Measurements from ENCODE around the gene SLC6A8.

Gene SLC6A8

DNA sequence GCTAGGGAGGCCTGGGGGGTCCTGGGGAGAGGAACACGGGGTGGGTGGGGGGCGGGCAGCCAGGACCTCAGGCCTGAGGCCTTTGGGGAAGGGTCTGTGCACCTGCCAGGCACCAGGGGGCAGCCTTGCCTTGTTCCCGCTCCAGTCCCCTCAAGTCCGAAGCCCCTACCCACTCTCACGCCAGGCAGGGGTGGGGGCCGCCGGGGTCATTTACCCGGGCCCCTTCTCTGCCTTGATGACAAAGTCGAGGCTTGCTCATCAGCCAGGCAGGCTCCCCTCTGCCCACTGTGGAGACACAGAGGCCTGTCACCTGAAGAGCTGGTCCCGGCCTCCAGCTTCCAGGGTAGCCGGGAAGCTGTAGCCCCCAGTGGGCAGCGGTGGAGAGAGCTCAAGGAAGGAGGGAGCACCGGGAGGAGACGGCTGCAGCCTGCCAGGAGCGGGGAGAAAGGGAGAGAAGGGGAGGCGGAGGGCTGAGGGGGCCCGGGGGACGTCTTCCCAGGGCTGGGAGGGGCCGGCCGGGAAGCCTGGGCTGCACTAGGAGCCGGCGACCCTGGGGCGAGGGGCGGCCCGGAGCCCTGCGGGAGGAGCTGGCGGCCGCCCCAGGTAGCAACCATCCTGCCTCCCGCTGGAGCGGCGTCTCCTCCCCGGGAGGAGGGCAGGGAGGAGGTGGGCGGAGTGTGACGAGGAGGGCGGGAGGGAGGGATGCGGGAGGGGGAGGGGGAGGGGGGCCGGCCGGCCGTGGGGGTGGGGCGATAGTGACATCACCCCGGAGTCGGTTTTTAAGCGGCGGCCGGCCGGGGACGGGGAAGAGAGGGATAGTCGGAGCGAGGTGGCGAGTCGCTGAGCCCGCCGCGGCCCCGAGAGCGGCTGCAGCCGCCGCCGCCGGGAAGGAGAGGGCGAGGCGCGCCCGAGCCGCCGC is at the start of gene SLC6A8:
Gene SLC6A8, plus strand, starts transcription at position 806 of the 919 bp plus-strand sequence. CDS start 649 bp downstream, outside the sequence.
- DNase-seq (ENCODE audit: low spot score) = peak; percentile 67

DNA sequence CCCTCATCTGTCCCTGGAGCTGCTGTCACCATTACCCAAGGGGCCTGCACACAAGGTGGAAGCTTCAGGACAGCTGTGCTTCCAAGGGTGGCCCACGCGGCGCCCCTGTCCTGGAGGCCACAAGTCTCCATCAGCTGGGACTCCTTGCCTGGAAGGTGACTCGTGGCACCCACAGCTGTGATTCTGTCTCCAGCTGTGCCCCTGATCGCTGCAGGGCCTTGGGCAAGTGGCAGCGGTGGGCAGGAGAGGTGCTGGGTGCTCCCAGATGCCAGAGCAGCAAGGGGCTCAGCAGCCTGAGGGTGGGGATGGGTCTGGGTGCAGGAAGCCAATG is 49.7 kb upstream of the SLC6A8 start:
- DNase-seq (ENCODE audit: low spot score) = no peak

DNA sequence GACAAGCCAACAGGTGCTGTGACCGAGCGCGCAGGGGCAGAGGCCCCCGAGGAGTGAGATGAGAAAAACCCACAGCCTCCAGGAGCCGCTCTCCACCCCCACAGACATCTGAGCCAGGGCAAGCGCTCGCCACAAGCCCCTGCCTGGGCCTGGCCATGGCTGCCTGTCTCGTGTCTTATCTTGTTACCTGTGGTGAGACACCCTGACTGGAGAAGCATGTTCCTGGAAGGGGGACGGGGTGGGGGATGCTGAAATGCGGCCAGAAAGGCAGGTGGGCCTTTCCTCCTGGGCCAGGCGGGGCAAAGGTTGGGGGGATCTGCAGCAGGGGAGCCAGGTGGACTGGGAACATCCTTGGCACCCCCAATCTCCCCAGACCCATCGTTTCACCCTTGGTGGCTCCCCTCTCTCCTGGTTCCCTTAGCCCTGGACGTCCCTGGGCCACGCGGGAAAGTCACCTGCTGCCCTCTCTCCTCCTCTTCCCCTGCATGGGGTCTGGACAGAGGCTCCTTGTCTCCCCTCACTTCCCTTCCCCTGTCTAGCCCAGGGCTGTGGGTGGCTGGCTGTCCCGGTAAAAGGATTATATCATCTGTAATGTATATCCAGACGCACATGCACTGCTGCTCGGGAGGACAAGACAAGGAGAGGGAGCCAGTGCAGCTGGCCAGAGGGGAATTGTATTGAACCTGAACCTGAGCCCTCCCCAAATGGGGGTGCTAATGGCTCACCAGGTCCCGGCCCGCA is 49.1 kb upstream of the SLC6A8 start:
- no peak for DNase-seq (ENCODE audit: low spot score)

DNA sequence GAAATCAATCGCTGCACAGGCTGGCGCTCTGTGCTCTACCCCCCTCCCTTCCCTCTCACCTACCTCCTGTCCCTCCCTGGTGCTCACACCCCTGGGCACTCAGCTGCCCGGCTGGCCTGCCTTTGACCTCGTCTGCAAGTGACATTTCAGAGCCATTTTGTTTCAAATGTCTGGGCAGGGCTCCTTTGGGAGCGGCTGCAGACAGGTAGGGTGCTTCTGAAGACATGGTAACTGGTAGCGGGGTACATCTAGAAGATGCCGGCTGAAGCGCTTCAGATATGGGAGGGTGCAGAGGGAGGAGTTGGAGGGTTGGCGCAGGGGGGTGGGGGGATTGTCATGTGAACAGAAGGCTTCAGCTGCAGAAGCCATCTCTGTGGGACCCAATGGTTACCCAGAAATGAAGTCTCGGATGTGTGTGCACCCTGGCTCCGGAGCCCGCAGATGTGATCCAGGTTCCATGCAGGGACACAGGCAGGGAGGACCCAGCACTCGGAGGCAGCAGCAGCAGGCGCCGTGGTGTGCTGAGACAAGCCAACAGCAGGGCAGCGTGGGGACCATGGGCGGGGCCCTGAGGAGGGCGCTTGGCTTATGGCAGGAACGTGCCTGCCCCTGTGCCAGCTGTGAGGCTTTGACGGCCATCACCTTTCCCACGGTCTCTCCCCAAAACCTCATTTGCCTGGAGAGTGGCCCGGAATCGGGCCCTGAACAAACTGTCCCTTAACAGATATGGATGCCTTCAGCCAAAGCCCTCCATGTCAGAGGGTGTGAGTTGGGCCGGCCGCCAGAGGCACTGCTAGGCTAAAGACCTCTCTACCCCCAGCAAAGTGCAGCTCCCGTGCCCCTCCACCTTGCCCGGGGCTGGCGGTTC is 48.3 kb upstream of the SLC6A8 start:
- DNase-seq (ENCODE audit: low spot score) = no peak

DNA sequence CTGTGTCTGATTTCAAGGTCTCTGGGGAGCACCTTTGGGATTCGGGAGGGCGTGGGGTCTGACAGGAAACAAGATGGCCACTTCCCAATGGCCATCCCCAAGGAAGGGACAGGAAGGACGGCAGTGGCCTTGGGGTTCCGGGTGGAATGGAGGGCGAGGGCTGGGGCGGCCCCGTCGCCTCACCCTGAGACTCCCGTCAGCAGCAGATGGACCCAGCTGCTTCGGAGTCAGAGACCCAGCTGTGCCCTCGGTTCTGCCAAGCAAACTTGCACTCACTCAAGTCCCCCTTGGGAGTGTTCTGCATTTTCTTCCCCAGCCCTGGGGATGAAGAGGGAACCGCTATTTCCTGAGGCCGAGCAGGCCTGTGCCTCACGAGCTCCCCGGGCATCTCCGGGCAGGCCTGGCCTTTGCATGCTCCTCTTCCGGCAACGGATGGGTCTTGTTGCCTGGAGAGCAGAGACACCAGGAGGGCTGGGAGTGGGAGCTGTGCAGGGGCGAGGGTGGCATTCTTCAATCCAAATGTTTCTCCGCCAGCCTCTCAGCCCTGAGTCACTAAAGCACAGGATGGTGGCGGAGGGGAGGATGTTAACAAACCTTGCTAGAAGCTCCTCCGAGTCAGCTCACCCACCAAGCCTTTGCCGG is 47.6 kb upstream of the SLC6A8 start:
- DNase-seq (ENCODE audit: low spot score) = no peak

DNA sequence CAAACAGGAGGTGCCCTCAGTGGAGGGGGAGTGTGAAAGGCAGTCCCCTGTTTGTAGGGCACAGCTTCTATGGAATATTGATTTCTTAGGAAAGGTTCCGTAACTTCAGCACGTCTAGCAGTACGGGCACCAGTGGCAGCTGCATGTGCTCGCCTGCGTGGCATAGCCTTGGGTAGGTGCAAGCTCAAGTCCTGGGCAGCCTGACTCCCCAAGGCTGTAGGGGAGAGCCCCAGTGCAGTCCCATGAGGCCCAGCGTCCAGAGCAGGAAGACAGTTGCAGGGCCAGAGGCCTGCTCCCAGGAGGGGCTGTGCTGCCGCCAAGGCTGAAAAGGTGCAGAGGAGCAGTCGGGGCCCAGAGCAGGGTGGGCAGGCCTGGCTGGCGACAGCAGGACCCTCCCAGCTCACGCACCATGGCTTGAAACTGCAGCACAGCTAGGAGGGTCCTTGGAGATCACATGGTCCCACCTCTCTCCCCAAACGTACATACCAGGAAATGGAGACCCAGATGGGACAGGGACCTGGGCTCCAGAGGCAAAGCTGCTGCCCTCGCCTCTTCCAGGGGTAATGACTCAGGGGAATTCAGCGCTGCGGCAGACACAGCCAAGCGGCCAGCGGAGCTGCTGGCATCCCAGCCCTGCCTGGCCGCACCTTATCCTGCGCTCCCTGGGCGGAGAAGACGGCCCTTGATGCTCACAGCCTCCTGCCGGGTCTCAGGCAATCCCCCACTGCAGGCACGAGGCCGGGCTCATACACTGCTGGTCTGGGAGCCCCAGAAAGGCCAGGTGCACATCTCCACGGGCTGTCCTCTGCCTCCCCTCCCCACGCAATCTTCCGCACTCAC is 46.8 kb upstream of the SLC6A8 start:
- DNase-seq (ENCODE audit: low spot score) = no peak

DNA sequence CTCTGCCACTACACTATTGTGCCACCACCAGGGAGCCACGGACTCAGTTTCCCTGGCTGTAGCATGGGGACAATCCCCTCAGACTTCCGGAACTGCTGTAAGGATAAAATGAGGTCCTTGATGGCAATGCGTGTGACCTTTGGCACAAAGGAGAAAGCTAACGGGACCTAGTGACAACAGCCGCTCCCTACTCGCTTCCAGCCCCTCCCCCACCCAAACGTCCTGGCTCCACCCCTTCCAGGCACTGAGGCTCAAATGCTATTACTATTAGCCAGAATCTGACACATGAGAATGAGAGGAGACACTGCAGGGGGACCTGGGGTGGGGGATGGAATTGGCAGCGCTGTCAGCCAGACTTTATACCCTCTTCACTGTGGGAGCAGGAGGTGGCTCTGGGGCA is 46.1 kb upstream of the SLC6A8 start:
- DNase-seq (ENCODE audit: low spot score) = peak; percentile 84

DNA sequence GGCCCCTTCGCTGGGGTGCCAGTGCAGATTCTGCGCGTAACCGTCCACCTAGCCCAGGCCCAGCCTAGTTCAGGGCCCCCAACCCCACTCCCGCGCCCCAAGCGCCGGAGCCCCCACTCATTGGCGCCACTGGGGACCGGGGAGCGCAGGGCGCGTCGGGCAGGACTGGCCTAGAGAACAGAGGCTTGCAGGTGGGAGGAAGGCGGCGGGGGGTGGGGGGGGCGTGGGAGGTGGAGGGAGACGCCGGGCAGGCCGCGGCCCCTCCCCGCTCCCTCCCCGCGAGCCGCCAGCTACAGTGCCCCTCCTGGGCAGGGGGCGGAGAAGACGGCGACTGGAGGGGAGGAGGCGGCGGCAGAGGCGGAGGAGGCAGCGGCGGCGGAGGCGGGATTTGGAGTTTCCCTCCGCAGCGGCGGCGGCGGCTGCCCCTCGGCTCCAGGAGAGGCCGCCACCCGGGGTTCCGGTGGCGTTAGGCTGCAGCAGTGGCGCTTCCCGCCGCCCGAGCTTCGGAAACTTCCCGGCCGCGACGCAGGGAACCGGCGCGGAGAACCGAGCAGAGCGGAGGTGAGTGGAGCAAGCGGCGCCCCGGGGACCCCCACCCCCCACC is 45.6 kb upstream of the SLC6A8 start:
- no peak for DNase-seq (ENCODE audit: low spot score)

DNA sequence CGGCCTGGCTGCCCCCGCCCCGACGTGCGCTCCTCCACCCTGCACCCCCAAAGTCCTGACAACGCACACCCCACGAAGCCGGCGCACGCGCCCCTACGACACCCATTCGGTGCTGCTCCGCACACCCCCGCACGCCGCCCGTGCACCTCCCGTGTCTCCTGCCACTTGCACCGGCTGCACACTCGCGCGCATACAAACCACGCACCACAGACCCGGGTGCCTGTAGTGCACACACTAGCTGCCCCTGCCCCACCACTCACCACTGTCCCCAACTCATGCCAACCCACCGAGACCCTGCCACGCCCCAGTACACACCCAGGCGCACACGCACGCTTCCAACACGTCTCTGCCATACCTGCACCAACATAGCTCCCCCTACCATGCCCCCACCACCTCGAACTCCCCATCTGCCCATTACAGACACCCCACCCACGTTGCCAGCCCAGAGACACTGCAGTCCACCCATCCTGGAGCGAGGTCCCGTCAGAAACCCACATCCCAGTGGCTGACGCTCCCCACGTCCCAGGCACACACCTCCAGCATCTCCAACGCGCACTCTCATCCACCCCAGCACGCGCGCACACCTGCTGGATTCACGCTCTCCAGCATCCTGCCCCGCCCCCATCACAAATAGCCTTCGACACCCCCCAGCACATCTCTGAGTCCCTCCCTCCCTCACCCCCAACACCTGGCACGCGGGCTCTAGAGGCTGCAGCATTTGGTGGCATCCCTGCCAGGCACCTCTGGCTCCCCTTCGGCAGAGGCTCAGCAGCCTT is 44.9 kb upstream of the SLC6A8 start:
- DNase-seq (ENCODE audit: low spot score) = no peak

DNA sequence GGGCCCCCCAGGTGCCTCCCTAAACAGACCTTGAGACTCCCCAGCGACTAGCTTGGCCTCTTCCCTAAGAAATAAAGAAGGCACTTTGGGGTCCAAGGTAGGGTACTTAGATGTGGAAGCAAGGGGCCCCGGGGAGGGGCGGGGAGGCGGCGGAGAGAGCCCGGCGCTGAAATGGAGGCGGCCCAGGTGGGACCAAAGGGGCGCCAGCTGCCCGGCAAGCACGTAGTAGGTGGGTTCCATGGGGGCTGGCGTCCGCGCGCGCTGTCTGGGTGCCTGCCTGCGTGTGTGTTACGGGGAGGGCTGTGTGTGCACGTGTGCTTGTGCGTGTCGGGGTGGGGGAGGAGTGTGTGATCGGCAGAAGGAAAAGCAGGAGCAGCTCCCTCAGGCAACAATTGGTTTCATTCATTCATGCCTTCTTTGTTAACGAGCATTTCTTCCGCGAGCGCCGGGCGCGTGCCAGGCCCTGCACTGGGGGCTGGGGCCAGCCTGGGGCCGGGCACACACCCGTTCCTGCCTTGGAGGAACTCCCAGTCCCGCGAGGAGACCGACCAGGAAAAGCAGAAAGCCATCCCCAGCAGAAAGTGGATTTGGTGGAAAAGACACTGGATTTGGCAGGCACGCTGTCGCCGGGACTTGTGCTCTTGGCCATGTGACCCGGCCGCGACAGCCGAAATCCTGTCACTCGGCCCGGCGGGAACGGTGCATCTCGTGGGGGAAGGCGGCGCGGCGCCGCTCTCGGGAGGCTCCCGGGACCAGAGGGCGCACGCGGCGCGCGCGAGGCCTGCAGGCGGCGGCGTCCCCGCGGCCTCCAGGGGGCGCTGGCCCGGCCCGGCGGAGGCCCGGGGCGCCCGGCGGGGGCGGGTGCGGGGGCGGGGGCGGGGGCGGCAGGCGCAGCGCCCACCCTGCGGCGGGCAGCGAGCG is 44.0 kb upstream of the SLC6A8 start:
- DNase-seq (ENCODE audit: low spot score) = no peak

DNA sequence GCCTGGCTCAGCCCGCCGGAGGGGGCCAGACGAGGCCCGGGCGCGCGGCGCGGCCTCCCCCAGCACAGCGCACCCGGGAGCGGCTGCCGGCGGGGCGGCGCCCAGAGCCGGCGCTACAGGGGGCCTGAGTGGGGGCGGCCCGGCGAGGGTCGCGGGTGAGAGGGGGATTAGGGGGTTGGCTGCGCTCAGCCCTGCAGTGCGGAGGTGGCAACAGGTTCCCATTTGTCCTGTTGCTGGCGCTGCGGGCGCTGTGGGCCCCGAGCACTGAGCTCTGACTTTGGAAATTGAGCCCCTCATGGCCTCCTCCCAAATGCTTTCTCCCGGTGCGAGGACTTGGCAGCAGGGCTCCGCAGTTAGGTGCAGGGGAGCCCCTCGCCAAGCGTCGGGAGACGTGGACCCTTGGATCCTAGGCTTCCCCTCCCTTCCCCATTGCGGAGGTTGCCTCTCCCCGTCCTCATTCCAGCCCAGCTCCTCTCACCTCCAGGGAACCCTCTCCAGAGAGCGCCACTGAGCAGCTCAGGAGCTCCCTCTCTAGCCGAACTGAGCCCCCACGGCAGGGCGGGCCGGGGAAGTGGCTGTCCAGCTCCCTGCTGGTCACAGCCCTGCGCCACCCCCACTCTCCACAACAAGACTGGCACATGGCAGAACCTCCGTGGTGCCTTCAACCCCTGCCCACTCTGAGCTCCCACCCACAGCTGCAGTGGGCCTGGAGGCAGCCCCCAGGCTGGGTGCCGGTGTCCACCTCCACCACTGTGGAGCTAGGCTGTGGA is 43.2 kb upstream of the SLC6A8 start:
- DNase-seq (ENCODE audit: low spot score) = no peak

DNA sequence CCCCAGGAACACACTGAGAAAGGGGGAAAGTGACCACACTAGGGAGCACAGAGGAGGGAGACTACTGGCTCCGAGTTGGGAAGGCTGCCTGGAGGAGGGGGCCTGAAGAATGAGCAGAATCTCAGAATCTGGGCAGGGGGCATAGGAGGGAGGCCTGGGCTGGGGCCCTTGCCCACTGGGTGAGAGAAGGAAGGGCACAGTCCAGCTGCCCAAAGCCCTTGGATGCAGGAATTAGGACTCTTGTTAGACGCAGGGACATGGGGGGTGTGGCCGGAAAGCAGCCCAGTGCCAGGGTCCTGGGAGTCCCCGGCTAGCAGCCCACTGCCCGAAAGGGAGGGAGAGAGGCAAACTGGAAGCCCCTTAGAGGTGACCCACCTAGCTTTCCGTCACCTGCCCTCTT is 42.6 kb upstream of the SLC6A8 start:
- DNase-seq (ENCODE audit: low spot score) = no peak

DNA sequence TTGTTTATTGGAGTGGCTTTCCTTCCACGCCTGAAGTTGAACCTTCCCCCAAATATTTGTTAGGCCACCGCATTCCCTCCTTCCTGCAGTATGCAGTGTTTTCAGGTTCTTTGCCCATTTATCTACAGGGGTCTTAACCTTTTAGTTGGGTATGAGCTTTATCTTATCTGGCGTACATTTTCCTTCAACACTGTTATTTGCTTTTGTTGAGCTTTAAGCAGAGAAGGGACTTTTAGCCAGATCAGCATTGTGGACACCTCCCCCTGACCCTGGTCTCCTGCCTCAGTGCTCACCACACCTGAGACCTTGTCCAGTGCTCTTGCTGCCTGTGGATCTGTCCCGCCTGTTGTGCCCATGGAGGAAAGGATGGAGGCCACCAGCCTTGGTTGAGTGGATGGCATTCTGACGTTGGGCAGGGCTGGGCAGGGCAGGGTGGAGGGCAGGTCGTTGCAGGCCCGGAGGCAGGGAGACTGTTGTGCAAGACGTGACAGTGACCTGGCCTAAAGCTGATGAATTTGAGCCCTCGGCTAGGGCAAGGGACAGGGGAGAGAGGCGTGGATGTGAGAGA is 41.7 kb upstream of the SLC6A8 start:
- no peak for DNase-seq (ENCODE audit: low spot score)

DNA sequence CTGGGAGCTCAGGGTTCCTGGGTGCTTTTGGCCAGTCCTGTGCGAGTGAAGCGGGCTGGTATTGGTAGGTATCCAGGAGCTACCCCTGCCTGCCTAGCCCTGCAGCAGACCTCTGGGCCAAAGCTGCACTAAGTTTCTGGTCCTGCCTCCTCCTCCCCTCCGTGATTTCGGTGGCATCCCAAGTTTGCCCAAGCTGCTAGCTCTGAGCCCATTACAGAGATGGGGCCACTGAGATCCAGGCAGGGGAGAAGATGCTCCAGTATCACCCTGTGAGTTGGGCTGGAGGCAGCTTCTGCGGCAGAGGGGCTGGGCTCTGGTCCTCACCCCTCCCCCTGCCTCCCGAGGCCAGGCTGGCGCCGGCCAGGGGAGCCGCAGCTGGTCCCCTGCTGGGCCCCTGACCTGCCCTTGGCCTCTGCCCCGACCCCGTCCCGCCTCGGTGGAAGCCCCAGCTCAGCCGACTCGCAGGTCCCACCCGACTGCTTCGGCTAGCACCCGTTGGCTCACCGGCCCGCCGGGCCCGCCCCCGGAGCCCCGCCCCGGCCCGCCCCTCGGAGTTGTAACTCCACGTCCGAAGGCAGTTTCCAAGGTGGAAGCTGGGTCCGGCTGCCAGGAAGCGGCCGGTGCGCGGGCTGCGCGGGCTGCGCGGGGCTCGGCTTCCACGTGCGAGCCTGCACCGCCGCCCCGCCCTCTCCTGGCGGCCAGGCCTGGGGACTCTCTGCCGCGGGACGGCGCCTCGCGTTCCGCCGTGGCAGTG is 40.9 kb upstream of the SLC6A8 start, which contains the start of gene DUSP9:
Gene DUSP9, plus strand, starts transcription at position 584 of the 754 bp plus-strand sequence. CDS start 751 bp downstream, outside the sequence.
- DNase-seq (ENCODE audit: low spot score) = peak; percentile 88

DNA sequence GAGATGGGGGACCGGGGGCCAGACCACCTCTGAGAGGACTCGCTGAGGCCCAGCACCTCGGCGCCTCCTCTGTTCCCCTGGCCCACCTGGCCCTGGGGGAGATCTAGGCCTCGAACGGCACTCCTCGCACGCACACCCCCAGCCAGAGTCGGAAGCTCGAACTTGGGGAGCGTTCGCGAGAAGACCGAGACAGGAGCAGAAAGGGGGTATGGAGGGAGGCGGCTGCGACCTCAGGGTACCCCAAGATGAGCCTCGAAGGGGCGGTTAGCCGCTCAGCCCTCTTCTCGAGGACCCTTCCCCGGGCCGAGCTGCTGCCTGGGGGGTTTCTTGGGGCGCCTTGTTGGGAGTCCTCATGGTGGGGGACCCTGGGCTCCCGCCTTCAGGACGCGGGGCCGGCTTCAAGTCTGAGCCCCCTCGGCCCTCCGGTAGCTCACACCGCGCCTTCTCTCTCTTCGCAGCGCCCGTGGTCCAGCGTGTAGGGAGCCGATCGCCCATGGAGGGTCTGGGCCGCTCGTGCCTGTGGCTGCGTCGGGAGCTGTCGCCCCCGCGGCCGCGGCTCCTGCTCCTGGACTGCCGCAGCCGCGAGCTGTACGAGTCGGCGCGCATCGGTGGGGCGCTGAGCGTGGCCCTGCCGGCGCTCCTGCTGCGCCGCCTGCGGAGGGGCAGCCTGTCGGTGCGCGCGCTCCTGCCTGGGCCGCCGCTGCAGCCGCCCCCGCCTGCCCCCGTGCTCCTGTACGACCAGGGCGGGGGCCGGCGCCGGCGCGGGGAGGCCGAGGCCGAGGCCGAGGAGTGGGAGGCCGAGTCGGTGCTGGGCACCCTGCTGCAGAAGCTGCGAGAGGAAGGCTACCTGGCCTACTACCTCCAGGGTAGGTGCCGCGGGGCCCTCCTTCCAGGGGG is 40.0 kb upstream of the SLC6A8 start:
- no peak for DNase-seq (ENCODE audit: low spot score)

Data from HuH-7 (cell line).